Osteoblast (primary cell): ENCODE measurements around the gene ATIC. TPM values are rescaled to one million over a fixed set of nuclear protein-coding genes. Genes with fewer than 3 reads are reported as not detected.

Experiments
- DNase-seq: peaks from one replicate; pipeline ENCODE4 v3.0.0; 2011; ENCODE audit warnings: low spot score, mixed read lengths; ENCODE audit not compliant: insufficient read length; ENCODE audit errors: missing footprints
- H2AFZ ChIP-seq: 2 replicates; pipeline ENCODE4 v1.6.0; 2011; ENCODE audit warnings: mild to moderate bottlenecking, low read length
- H3K27ac ChIP-seq: 2 replicates; pipeline ENCODE4 v1.5.1; 2011; ENCODE audit warnings: mild to moderate bottlenecking, low read depth, low read length, moderate library complexity
- H3K27me3 ChIP-seq: 2 replicates; pipeline ENCODE4 v1.6.0; 2012; ENCODE audit warnings: mild to moderate bottlenecking, control low read depth, inconsistent platforms, low read length, moderate library complexity; ENCODE audit not compliant: insufficient read depth
- H3K36me3 ChIP-seq: 2 replicates; pipeline ENCODE4 v1.5.1; 2011; ENCODE audit warnings: mild to moderate bottlenecking, low read length, control low read depth, moderate library complexity; ENCODE audit not compliant: insufficient read depth
- H3K4me1 ChIP-seq: 2 replicates; pipeline ENCODE4 v1.5.1; 2011; ENCODE audit warnings: mild to moderate bottlenecking, low read length, control low read depth, moderate library complexity; ENCODE audit not compliant: insufficient read depth
- H3K4me2 ChIP-seq: 2 replicates; pipeline ENCODE4 v1.6.0; 2011; ENCODE audit warnings: mild to moderate bottlenecking, low read length; ENCODE audit not compliant: insufficient read depth
- H3K4me3 ChIP-seq: fragments of 200-600 bp; sonication (generic); 3 replicates; pipeline ENCODE4 v1.5.1; 2012; ENCODE audit warnings: mild to moderate bottlenecking, low read length, inconsistent platforms; ENCODE audit not compliant: insufficient read depth
- H3K79me2 ChIP-seq: 2 replicates; pipeline ENCODE4 v1.6.0; 2012; ENCODE audit warnings: mild to moderate bottlenecking, low read length, control low read depth, inconsistent platforms; ENCODE audit not compliant: insufficient read depth
- H3K9me3 ChIP-seq: 2 replicates; pipeline ENCODE4 v1.5.1; 2011; ENCODE audit warnings: low read depth, low read length, control low read depth
- H4K20me1 ChIP-seq: 2 replicates; pipeline ENCODE4 v1.6.0; 2012; ENCODE audit warnings: mild to moderate bottlenecking, low read length, control low read depth; ENCODE audit not compliant: insufficient read depth
- total RNA-seq: library from RNA; depleted of rRNA; stranded (reverse); fragments of >200 nt; gene quantifications from 2 replicates; pipeline ENCODE4 v1.2.3, GENCODE V29; 2012
- TF ChIP-seq, protein P1 (sequence below): IDR thresholded peaks from 2 replicates; pipeline ENCODE4 v1.5.1; 2011; ENCODE audit warnings: mild to moderate bottlenecking, low read depth, low read length, moderate library complexity; ENCODE audit errors: extremely low read depth

ATIC gene
- total RNA-seq, 1 donor, result 17.7 TPM

- Histone ChIP-seq H4K20me1 (peaks cover 55% of the 10 kb centered on the region), H3K79me2 (peaks cover 3% of the 10 kb centered on the region), H3K27me3 (no peaks in the 10 kb centered on the region), H3K4me3 (no peak overlapping the region), H3K4me1 (peaks cover 42% of the 10 kb centered on the region), H3K4me2 (no peak overlapping the region), H3K27ac (peak overlapping the region; percentile 51), H3K36me3 (peaks cover 95% of the 10 kb centered on the region), H2AFZ (no peak overlapping the region), H3K9me3 (no peaks in the 10 kb centered on the region)
- TF ChIP-seq, protein P1, sequence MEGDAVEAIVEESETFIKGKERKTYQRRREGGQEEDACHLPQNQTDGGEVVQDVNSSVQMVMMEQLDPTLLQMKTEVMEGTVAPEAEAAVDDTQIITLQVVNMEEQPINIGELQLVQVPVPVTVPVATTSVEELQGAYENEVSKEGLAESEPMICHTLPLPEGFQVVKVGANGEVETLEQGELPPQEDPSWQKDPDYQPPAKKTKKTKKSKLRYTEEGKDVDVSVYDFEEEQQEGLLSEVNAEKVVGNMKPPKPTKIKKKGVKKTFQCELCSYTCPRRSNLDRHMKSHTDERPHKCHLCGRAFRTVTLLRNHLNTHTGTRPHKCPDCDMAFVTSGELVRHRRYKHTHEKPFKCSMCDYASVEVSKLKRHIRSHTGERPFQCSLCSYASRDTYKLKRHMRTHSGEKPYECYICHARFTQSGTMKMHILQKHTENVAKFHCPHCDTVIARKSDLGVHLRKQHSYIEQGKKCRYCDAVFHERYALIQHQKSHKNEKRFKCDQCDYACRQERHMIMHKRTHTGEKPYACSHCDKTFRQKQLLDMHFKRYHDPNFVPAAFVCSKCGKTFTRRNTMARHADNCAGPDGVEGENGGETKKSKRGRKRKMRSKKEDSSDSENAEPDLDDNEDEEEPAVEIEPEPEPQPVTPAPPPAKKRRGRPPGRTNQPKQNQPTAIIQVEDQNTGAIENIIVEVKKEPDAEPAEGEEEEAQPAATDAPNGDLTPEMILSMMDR, result no peak
- DNase-seq, result no peak
Observed at GRCh38 chr2:215395687-215396460, 84.0 kb downstream of the ATIC start.

GRCh38 chr2:215396595-215397313 lies 84.9 kb downstream of the ATIC start:
- Histone ChIP-seq H2AFZ (no peak overlapping the region), H3K4me2 (no peak overlapping the region), H3K4me1 (peaks cover 45% of the 10 kb centered on the region), H4K20me1 (peaks cover 54% of the 10 kb centered on the region), H3K4me3 (no peak overlapping the region), H3K36me3 (peaks cover 95% of the 10 kb centered on the region), H3K27me3 (no peaks in the 10 kb centered on the region), H3K9me3 (no peaks in the 10 kb centered on the region), H3K79me2 (peaks cover 3% of the 10 kb centered on the region), H3K27ac (peak overlapping the region; percentile 75)
- TF ChIP-seq, protein P1, result no peak
- DNase-seq, result no peak

GRCh38 chr2:215397632-215398341 lies 85.9 kb downstream of the ATIC start:
- H3K9me3 ChIP-seq, result no peaks in the 10 kb centered on the region
- H3K4me1 ChIP-seq, result peaks cover 49% of the 10 kb centered on the region
- H2AFZ ChIP-seq, result no peak overlapping the region
- H3K36me3 ChIP-seq, result peaks cover 95% of the 10 kb centered on the region
- DNase-seq, result no peak
- H3K4me2 ChIP-seq, result peak overlapping the region; percentile 20
- H3K4me3 ChIP-seq, result no peak overlapping the region
- TF ChIP-seq, protein P1, result no peak
- H3K27ac ChIP-seq, result peak overlapping the region; percentile 75
- H3K27me3 ChIP-seq, result no peaks in the 10 kb centered on the region
- H3K79me2 ChIP-seq, result peaks cover 2% of the 10 kb centered on the region
- peaks cover 50% of the 10 kb centered on the region for H4K20me1 ChIP-seq
